ENCODE data around the gene ATP1B2. TPM values are rescaled to one million over a fixed set of nuclear protein-coding genes. Genes with fewer than 3 reads are reported as not detected.

Gene ATP1B2
- total and polyA plus RNA-seq, 9 of the 15 experiments (the other 6 are each of a cell fraction or from before 2014, with no cell fraction given): 0.23 to 6.0 (median 0.99) TPM

DNA sequence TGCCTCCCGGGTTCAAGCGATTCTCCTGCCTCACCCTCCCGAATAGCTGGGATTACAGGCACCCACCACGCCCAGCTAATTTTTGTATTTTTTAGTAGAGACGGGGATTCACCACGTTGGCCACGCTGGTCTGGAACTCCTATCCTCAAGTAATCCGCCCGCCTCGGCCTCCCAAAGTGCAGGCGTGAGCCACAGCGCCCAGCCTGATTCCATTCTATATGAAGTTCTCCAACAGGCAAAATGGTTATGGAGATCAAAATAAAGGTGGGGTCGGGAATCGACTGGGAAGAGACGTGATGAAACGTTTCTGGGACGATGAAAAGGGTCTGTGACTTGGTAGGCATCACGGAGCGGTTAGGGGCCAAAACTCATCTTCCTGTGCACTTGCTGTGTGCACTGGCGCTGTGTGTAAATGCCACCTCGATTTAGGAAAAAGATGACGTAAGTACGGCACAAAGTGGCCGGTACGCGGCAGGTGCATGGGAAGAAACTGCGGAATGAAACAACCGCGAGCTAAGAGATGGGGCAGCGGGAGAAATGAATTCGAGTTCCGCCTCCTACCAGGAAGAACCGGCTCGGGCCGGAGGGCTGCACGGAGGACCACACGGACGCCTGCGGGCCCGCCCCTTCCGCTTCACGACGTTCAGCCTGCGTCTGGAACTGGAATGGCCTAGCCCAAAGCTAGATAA, 35.0 kb downstream of the ATP1B2 start (continued):
- TF ChIP-seq, protein P1, sequence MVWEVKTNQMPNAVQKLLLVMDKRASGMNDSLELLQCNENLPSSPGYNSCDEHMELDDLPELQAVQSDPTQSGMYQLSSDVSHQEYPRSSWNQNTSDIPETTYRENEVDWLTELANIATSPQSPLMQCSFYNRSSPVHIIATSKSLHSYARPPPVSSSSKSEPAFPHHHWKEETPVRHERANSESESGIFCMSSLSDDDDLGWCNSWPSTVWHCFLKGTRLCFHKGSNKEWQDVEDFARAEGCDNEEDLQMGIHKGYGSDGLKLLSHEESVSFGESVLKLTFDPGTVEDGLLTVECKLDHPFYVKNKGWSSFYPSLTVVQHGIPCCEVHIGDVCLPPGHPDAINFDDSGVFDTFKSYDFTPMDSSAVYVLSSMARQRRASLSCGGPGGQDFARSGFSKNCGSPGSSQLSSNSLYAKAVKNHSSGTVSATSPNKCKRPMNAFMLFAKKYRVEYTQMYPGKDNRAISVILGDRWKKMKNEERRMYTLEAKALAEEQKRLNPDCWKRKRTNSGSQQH (CRISPR knock-in tag; IDR thresholded peaks at IDR 0.05): no peak
- TF ChIP-seq E2F3 (CRISPR knock-in tag; IDR thresholded peaks at IDR 0.05): no peak
- no peak for TF ChIP-seq SMAD4 (CRISPR knock-in tag; conservative IDR thresholded peaks at IDR 0.05)
- TF ChIP-seq EWSR1 (IDR thresholded peaks at IDR 0.05; ENCODE audit: borderline replicate concordance, low read depth, partially characterized antibody): no peak
- TF ChIP-seq KDM2B (CRISPR knock-in tag; IDR thresholded peaks at IDR 0.05): no peak
- TF ChIP-seq SIN3A (IDR thresholded peaks at IDR 0.05; ENCODE audit: borderline replicate concordance in 2 of 2, control insufficient read depth in 1 of 2, low read depth in 2 of 2, low read length in 2 of 2): peak in 1 of 2 experiments; percentile 56; a peak in 1 of 4 replicates
- no peak for TF ChIP-seq PHF21A (IDR thresholded peaks at IDR 0.05; ENCODE audit: borderline replicate concordance, low read depth)
- no peak for TF ChIP-seq ADNP (tag; IDR thresholded peaks at IDR 0.05)
- TF ChIP-seq, protein P2, sequence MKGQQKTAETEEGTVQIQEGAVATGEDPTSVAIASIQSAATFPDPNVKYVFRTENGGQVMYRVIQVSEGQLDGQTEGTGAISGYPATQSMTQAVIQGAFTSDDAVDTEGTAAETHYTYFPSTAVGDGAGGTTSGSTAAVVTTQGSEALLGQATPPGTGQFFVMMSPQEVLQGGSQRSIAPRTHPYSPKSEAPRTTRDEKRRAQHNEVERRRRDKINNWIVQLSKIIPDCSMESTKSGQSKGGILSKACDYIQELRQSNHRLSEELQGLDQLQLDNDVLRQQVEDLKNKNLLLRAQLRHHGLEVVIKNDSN (CRISPR knock-in tag; IDR thresholded peaks at IDR 0.05): no peak; the same call in 1 of the 2 replicates
- TF ChIP-seq BACH1 (tag; IDR thresholded peaks at IDR 0.05): no peak
- TF ChIP-seq DDX20 (tag; IDR thresholded peaks at IDR 0.05; ENCODE audit: low read depth): no peak
- TF ChIP-seq, protein P3, sequence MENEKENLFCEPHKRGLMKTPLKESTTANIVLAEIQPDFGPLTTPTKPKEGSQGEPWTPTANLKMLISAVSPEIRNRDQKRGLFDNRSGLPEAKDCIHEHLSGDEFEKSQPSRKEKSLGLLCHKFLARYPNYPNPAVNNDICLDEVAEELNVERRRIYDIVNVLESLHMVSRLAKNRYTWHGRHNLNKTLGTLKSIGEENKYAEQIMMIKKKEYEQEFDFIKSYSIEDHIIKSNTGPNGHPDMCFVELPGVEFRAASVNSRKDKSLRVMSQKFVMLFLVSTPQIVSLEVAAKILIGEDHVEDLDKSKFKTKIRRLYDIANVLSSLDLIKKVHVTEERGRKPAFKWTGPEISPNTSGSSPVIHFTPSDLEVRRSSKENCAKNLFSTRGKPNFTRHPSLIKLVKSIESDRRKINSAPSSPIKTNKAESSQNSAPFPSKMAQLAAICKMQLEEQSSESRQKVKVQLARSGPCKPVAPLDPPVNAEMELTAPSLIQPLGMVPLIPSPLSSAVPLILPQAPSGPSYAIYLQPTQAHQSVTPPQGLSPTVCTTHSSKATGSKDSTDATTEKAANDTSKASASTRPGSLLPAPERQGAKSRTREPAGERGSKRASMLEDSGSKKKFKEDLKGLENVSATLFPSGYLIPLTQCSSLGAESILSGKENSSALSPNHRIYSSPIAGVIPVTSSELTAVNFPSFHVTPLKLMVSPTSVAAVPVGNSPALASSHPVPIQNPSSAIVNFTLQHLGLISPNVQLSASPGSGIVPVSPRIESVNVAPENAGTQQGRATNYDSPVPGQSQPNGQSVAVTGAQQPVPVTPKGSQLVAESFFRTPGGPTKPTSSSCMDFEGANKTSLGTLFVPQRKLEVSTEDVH (IDR thresholded peaks at IDR 0.05; ENCODE audit: low read depth, partially characterized antibody): no peak
- TF ChIP-seq HNRNPLL (IDR thresholded peaks at IDR 0.05; ENCODE audit: low read depth, low read length, poor library complexity, severe bottlenecking): peak; percentile 18
- TF ChIP-seq ARID2 (IDR thresholded peaks at IDR 0.05): no peak
- TF ChIP-seq HDAC8 (tag; IDR thresholded peaks at IDR 0.05): no peak
- TF ChIP-seq, protein P4, sequence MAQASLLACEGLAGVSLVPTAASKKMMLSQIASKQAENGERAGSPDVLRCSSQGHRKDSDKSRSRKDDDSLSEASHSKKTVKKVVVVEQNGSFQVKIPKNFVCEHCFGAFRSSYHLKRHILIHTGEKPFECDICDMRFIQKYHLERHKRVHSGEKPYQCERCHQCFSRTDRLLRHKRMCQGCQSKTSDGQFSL (CRISPR knock-in tag; IDR thresholded peaks at IDR 0.05): no peak
- TF ChIP-seq, protein P4 (tag; IDR thresholded peaks at IDR 0.05): no peak
- no peak for TF ChIP-seq NCOA2 (IDR thresholded peaks at IDR 0.05; ENCODE audit: partially characterized antibody in 2 of 2)
- no peak for TF ChIP-seq MIER1 (IDR thresholded peaks at IDR 0.05; ENCODE audit: low read depth)
- no peak for TF ChIP-seq EGR1 (conservative IDR thresholded peaks at IDR 0.05)
- peak; percentile 72 for TF ChIP-seq CEBPG (CRISPR knock-in tag; IDR thresholded peaks at IDR 0.05)
- peak in 1 of 2 experiments; percentile 20; a peak in 1 of 4 replicates for TF ChIP-seq CEBPG (tag; conservative IDR thresholded peaks at IDR 0.05 in 1 of 2, IDR thresholded peaks at IDR 0.05 in 1 of 2)
- TF ChIP-seq ETV5 (CRISPR knock-in tag; IDR thresholded peaks at IDR 0.05; ENCODE audit: low read depth): peak; percentile 78
